Activated CD4-positive, alpha-beta T cell treated with anti-CD3 and anti-CD28 coated beads for 36 hours (primary cell): ENCODE data around the gene NCOA5. TPM values are rescaled to one million over a fixed set of nuclear protein-coding genes. Genes with fewer than 3 reads are reported as not detected.

ENCODE experiments used
- ATAC-seq: fragments of 200-7000 bp; cut with Tn5 transposase; one replicate; pipeline ENCODE4 v1.10.0; 2021; ENCODE audit warnings: mild to moderate bottlenecking, moderate library complexity
- CTCF ChIA-PET: fragments of 350-600 bp; sonication (Branson Sonifier 250); formaldehyde crosslinking; loops from one replicate; lab custom pipeline; 2021; ENCODE audit warnings: antibody characterized with exemption; lab: Charles Lee
- POLR2A ChIA-PET: fragments of 350-600 bp; sonication (Branson Sonifier 250); formaldehyde crosslinking; loops from one replicate; lab custom pipeline; 2021; ENCODE audit warnings: antibody characterized with exemption, inconsistent platforms; lab: Charles Lee
- DNase-seq: peaks from one replicate; pipeline ENCODE4 v3.0.0-alpha.2; 2020
- H3K27ac Mint-ChIP-seq: one replicate; pipeline ENCODE4 v1.8.0; 2021; ENCODE audit warnings: mixed read lengths
- H3K27me3 Mint-ChIP-seq: one replicate; pipeline ENCODE4 v1.8.0; 2021; ENCODE audit warnings: mixed read lengths
- H3K36me3 Mint-ChIP-seq: one replicate; pipeline ENCODE4 v1.8.0; 2021; ENCODE audit warnings: low read depth, mixed read lengths
- H3K4me1 Mint-ChIP-seq: one replicate; pipeline ENCODE4 v1.8.0; 2021; ENCODE audit warnings: mixed read lengths
- H3K4me3 Mint-ChIP-seq: one replicate; pipeline ENCODE4 v1.8.0; 2021; ENCODE audit warnings: mild to moderate bottlenecking, moderate library complexity, mixed read lengths
- H3K9me3 Mint-ChIP-seq: one replicate; pipeline ENCODE4 v1.8.0; 2021; ENCODE audit warnings: low read depth, mixed read lengths
- intact Hi-C, 2 experiments: fragments of 100-400 bp; cut with DNase I in 1 of 2; cut with micrococcal nuclease in 1 of 2; formaldehyde crosslinking; loops; one replicate each; pipeline versions ENCODE4 v1.14.2 to v1.15.1; 2022 to 2024; cut with DNase I, micrococcal nuclease
- total RNA-seq, 2 experiments: library from RNA; stranded (reverse); gene quantifications; one replicate each; pipeline ENCODE4 v1.2.3, GENCODE V29; 2021

NCOA5 gene
- 10 to 100 TPM; 17.9 to 18.8 TPM for total RNA-seq

DNA sequence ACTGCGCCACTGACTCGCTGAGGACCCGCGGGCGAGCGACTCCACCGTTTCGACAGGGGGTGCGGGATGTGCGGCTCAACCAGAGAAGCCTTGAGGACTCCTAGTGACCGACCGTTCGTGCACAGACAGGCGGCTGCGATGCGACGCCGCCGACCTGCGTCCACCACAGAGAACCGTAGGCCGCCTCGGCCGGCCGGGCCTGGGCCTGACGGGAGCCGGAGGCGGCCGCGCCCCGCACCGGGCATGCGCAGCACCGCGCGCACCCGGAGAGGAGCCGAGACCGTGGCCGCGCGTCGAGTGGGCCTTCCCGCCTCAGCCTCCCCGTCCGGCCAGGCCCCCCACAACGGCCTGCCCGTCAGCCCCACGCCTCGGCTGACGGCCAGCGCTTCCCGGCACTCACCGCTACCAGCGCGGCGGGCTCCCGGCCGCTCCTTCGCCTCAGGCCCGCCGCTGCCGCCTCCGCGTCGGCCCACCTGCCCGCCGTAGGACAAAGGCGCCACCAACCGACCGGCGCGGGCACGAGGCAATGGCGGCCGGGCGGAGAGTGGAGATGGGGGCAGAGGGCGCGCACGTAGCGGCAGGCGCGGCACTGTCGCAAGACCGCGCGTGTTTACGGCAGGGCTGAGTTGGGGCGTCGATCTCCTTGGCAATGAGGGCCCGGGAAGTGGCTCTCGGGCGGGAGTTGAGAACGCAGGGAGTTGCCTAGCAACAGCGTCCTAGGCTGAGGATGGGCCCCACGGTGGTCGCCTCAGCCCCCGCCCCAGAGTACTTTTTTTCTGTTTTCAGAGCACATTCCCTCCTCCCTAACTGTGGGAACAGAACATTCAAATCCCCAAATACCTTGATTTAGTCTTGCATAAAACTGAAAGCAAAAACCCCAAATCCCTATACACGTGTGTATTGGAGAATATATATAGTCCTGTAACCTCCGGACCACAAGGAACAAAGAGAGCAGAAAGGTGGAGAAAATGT lies at the start of gene NCOA5:
NCOA5 (minus strand) TSS at position 546 of the 972 bp plus-strand sequence. CDS start 10,538 bp downstream, outside the sequence.
- peak; percentile 87 for ATAC-seq
- CTCF ChIA-PET = interaction anchor here (1.0 kb wide), 1 partner anchor 66 kb away, joined by 3 read pairs; no protein-coding TSS in a partner anchor
- Mint-ChIP-seq H3K36me3 (peaks cover 10% of the 10 kb centered on the region), H3K4me1 (peaks cover 46% of the 10 kb centered on the region), H3K27me3 (no peaks in the 10 kb centered on the region), H3K4me3 (peak within 1 kb of the TSS; percentile 86), H3K27ac (peak within 1 kb of the TSS; percentile 88), H3K9me3 (no peaks in the 10 kb centered on the region)
- POLR2A ChIA-PET = interaction anchor here (0.8 to 1.0 kb wide), 2 partner anchors 11 to 103 kb away, joined by 3 read pairs; no protein-coding TSS in a partner anchor
- peak; percentile 97 for DNase-seq
- intact Hi-C loops = loop anchor here (1.0 to 5.0 kb wide), 14 partner anchors 26 to 727 kb away; partner anchors contain the start of genes ACOT8 (in 1 of the 2), CD40 (in 1 of the 2), DNTTIP1 (in 1 of the 2) and ELMO2 (in 1 of the 2)

DNA sequence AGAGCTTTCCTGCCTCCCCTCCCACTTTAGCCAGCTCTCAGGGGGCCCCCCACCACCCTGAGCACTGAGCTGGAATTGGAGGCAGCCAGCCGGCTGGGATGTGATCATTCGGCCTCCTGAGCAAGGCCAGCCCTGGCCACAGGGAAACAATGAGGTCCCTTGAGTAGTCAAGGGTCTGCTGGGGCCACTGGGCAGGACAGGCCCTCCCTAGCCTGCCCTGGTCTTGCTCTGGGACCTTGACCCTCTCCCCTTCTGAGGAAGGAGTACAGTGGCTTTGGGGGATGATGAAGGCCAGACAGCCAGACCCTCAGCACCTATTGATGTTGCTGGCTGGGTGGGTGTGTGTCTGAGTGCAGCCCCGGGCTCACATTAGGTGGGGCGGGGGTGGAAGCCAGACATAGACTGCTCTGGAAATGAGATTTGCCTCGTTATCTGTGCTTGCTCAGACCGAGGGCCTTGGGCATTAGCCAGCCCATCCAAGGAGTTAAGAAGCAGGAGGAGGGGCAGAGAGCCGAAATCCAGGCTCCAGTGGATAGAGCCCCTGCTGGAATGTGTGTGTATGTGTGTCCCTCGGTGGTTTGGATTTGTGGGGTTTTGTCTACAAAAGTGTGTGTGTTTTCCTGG lies 49.6 kb upstream of the NCOA5 start:
- ChIA-PET CTCF (interaction anchor here (1.3 kb wide), 1 partner anchor 167 kb away, joined by 3 read pairs; no protein-coding TSS in a partner anchor), POLR2A (no interaction called here)
- H3K4me3 Mint-ChIP-seq = no peak overlapping the region
- ATAC-seq (no peak), DNase-seq (no peak)
- peaks cover 33% of the 10 kb centered on the region for H3K27me3 Mint-ChIP-seq
- H3K27ac Mint-ChIP-seq = no peak overlapping the region
- H3K36me3 Mint-ChIP-seq = no peaks in the 10 kb centered on the region
- H3K4me1 Mint-ChIP-seq = no peaks in the 10 kb centered on the region
- intact Hi-C loops = no loop called here
- no peaks in the 10 kb centered on the region for H3K9me3 Mint-ChIP-seq

DNA sequence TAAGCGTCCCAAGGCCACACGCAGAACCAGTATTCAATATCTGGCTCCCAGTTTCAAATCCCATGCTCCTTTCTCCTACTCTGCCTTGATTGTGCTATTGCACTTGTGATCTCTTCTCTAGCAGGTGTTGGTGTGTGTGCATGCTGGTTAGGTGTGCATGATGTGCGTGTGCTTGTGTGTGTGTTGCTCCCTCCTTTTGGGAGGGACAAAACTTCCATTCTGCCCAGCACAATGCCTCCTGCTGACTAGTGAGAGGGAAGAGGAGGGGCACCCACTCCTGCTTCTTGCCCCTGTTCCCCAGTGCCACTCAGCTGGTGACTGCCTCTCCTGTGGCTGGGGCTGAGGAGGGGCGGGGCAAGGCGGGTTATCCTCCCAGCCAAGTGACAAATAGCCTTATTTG lies 48.1 kb upstream of the NCOA5 start:
- H3K27me3 Mint-ChIP-seq = peaks cover 37% of the 10 kb centered on the region
- H3K36me3 Mint-ChIP-seq = no peaks in the 10 kb centered on the region
- H3K27ac Mint-ChIP-seq = no peak overlapping the region
- peaks cover 1% of the 10 kb centered on the region for H3K4me1 Mint-ChIP-seq
- POLR2A ChIA-PET = no interaction called here
- no peaks in the 10 kb centered on the region for H3K9me3 Mint-ChIP-seq
- no peak overlapping the region for H3K4me3 Mint-ChIP-seq
- ATAC-seq = no peak
- intact Hi-C loops = no loop called here
- no peak for DNase-seq
- CTCF ChIA-PET = no interaction called here

DNA sequence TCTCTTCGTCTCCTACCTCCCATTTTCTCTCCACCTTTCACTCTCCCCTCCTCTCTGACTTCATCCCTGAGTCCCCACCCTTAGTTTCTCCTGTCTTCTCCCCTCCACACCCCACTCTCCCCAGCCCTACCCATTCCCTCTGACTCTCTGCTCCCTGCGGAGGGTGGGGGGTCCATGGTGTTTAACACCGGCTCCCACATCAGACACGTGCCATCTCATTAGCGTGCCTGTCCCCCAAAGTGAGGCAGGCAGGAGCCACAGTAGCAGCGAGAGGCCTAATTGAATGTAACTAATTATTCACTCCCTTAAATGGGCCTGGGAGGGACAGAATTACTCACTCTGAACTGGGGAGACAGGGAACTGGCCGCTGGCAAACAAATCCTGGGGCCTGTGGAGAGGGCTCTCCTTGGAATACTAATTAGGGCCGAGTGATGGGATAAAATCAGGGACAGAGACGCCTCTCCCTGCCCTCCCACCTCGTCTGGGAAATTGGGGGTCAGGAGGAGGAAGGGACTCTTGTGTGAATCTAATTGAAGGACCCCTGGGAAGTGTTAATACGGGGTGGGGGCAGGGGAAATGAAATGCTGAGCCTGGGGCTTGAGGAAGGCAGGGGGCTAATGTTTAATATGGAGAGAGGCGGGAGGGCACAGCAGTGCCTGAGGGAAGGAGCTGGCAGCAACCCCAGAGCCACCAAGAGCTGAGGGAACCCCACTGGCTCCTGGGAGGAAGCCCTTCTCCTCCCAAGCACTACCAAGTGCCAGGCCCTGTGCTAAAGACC lies 46.3 kb upstream of the NCOA5 start:
- no peak overlapping the region for H3K27ac Mint-ChIP-seq

DNA sequence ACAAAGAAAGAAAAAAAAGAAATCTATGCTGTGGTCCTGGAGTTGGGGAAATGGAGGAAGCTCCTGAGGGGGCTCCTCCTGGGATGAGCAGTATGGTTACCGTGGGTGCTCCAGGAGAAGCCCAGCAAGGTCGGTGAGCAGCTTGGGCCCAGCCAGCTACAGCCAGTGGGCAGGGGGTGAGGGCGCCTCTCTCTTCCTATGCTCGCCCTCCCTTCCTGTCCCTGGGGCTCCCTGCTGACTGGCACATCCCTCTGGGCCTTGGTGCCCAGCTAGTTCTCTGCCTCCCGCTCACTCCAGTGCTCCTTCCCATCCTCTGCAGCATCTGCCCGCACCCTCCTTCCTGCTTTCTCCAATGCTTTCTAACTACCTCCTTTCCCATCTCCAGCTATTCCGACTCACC lies 45.0 kb upstream of the NCOA5 start:
- Mint-ChIP-seq H3K27ac (no peak overlapping the region), H3K4me3 (no peak overlapping the region), H3K9me3 (no peaks in the 10 kb centered on the region), H3K36me3 (no peaks in the 10 kb centered on the region), H3K4me1 (peaks cover 2% of the 10 kb centered on the region), H3K27me3 (peaks cover 39% of the 10 kb centered on the region)
- POLR2A ChIA-PET = no interaction called here
- no peak for DNase-seq
- CTCF ChIA-PET = interaction anchor here (0.6 to 0.8 kb wide), 2 partner anchors 15 to 21 kb away, joined by 3 read pairs; no protein-coding TSS in a partner anchor
- intact Hi-C loops = no loop called here
- no peak for ATAC-seq

More for the DNA sequence above, 46.3 kb upstream of the NCOA5 start:
- intact Hi-C loops = no loop called here
- peaks cover 2% of the 10 kb centered on the region for H3K4me1 Mint-ChIP-seq
- H3K4me3 Mint-ChIP-seq = no peak overlapping the region
- CTCF ChIA-PET = interaction anchor here (1.0 kb wide), 1 partner anchor 149 kb away, joined by 3 read pairs; no protein-coding TSS in a partner anchor
- no peak for DNase-seq
- POLR2A ChIA-PET = no interaction called here
- ATAC-seq = no peak
- H3K9me3 Mint-ChIP-seq = no peaks in the 10 kb centered on the region
- H3K27me3 Mint-ChIP-seq = peaks cover 37% of the 10 kb centered on the region
- H3K36me3 Mint-ChIP-seq = no peaks in the 10 kb centered on the region

DNA sequence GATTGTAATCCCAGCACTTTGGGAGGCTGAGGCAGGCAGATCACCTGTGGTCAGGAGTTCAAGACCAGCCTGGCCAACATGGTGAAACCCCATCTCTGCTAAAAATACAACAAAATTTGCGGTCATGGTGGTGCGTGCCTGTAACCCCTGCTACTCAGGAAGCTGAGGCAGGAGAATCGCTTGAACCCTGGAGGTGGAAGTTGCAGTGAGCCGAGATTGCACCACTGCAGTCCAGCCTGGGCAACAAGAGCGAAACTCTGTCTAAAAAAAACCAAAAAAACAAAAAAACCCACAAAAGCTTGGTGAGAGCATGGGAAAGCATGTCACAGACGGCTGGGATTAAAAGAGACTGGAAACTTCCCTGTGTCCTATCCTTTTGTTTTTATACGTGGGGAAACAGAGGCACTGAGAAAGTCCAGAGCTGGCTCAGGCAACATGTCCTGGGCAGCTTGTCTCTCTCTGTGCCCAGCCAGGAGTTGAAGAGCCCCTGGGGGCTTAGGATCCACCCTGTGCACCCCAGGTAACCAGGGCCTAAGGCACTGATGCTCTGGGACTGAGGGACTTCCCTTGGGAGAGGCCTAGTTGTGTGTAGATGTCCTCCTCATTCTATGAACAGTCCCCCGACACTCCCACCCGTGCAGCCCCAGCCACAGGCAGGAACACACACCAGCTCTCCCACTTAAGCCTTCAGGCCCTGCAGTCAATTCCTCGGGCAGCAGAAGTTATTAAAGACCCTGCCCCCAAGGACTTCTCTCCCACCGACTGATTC lies 44.3 kb upstream of the NCOA5 start:
- Mint-ChIP-seq H3K36me3 (no peaks in the 10 kb centered on the region), H3K27ac (no peak overlapping the region), H3K4me1 (peaks cover 2% of the 10 kb centered on the region), H3K4me3 (no peak overlapping the region), H3K9me3 (no peaks in the 10 kb centered on the region), H3K27me3 (peaks cover 35% of the 10 kb centered on the region)
- ATAC-seq = no peak
- ChIA-PET CTCF (interaction anchor here (0.6 to 3.9 kb wide), 5 partner anchors 14 to 132 kb away, joined by 3 to 18 read pairs (median 3); no protein-coding TSS in a partner anchor), POLR2A (no interaction called here)
- intact Hi-C loops = loop anchor here (2.0 kb wide), 4 partner anchors 41 to 305 kb away; no protein-coding TSS in a partner anchor
- DNase-seq = no peak

DNA sequence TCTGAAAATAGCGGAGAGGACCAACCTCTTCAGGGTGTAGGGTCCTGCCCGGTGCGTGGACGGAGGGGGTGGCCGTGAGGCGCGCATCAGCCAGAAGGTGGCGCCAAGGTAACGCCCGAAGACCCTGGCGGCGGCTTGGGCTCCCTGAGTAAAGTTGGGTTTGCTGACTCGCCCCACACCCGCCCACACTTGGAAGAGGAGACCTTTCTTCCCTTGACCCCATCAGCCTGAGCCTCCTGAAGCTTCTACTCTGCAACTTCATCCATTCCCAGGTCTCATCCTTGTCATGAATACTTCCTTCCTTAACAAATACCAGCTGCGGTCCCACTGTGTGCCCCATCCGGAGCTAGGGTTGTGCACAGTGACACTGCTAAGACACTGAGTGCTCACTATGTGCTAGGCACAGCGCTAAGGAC lies 43.0 kb upstream of the NCOA5 start:
- DNase-seq (peak; percentile 81), ATAC-seq (peak; percentile 96)
- intact Hi-C loops = loop anchor here (1.0 to 2.0 kb wide), 7 partner anchors 42 to 549 kb away; no protein-coding TSS in a partner anchor
- Mint-ChIP-seq H3K27ac (no peak overlapping the region), H3K9me3 (no peaks in the 10 kb centered on the region), H3K36me3 (no peaks in the 10 kb centered on the region), H3K4me1 (peaks cover 2% of the 10 kb centered on the region), H3K27me3 (peaks cover 32% of the 10 kb centered on the region), H3K4me3 (no peak overlapping the region)
- POLR2A ChIA-PET = no interaction called here
- CTCF ChIA-PET = interaction anchor here (0.5 to 3.9 kb wide), 11 partner anchors 8 to 548 kb away, joined by 3 to 18 read pairs (median 6); no protein-coding TSS in a partner anchor

DNA sequence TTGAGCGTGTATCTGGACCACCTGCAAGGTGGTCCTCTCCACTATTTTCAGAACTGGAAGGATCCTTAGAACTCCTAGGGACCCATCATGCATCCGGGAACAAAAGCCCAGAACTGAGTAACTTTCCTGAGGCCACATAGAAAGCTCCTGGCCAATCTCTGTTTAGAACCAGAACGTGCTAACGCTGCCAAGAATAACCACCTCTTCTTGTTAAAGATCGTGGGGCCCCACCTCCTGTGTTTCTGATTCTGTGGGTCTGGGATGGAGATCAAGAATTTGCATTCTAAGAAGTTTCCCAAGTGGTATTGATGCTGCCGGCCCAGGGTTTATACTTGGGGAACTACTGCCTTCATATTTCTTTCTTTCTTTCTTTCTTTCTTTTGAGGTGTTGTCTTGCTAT lies 41.6 kb upstream of the NCOA5 start:
- ATAC-seq = no peak
- no peak for DNase-seq
- Mint-ChIP-seq H3K9me3 (no peaks in the 10 kb centered on the region), H3K4me1 (peaks cover 2% of the 10 kb centered on the region), H3K27me3 (peaks cover 36% of the 10 kb centered on the region), H3K4me3 (no peak overlapping the region), H3K36me3 (no peaks in the 10 kb centered on the region), H3K27ac (no peak overlapping the region)
- CTCF ChIA-PET = interaction anchor here (0.5 to 3.9 kb wide), 10 partner anchors 9 to 307 kb away, joined by 3 to 18 read pairs (median 6); no protein-coding TSS in a partner anchor
- intact Hi-C loops = no loop called here
- POLR2A ChIA-PET = no interaction called here

DNA sequence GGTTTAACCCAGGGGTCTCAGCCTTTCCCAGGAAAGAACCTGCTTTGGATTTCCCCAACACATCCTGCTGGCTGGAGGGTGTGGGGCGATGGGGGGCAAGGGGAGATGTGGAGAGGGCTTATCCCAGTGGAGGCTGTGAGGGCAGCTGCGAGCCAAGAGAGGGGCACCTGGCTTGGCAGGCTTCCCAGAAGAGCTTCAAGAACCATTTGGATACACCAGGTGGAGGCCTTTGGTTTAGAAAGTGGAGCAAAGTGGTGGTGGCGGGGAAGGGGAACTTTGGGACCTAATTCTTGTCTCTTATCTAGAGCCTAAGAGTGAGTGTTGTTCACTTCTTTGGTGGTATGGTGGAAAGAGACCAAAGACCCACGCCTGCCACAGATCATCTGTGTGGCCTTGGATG lies 40.8 kb upstream of the NCOA5 start:
- Mint-ChIP-seq H3K36me3 (no peaks in the 10 kb centered on the region), H3K4me1 (peaks cover 2% of the 10 kb centered on the region), H3K9me3 (no peaks in the 10 kb centered on the region), H3K27ac (no peak overlapping the region), H3K27me3 (peaks cover 33% of the 10 kb centered on the region), H3K4me3 (no peak overlapping the region)
- CTCF ChIA-PET = interaction anchor here (0.9 to 3.9 kb wide), 6 partner anchors 10 to 219 kb away, joined by 3 to 18 read pairs (median 4); no protein-coding TSS in a partner anchor
- intact Hi-C loops = no loop called here
- DNase-seq (no peak), ATAC-seq (no peak)
- POLR2A ChIA-PET = no interaction called here

DNA sequence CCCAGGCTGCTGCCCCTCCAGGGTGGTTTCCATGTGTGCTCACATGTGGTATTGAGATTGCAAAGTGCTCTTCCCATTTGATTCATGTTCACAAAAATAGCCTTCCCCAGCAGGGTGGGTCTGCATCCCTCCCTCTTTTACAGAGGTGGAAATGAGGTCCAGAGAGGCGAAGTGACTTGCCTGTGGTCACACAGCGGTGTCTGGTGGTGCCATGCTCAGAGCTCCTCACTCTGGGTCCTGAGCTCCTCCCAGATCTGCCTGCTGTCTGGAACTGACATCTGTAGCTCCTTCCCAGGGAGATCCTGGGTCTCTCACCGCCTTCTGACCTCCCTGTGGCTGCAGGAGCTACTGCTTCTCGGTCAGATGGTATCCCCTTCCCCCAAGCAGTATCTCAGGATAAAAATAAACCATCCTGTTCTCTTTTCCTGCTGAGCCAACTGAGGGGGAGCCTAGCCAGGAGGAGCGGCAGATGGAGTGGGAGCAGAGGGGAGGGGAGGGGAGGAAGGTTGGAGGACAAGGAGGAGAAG lies 40.3 kb upstream of the NCOA5 start:
- ATAC-seq (no peak), DNase-seq (no peak)
- Mint-ChIP-seq H3K27me3 (peaks cover 34% of the 10 kb centered on the region), H3K27ac (no peak overlapping the region), H3K36me3 (no peaks in the 10 kb centered on the region), H3K9me3 (no peaks in the 10 kb centered on the region), H3K4me1 (peaks cover 2% of the 10 kb centered on the region), H3K4me3 (no peak overlapping the region)
- ChIA-PET CTCF (interaction anchor here (0.6 to 3.9 kb wide), 7 partner anchors 10 to 219 kb away, joined by 3 to 18 read pairs (median 4); no protein-coding TSS in a partner anchor), POLR2A (no interaction called here)
- intact Hi-C loops = no loop called here
